OCI-LY1 (cell line): ENCODE measurements around the gene MGAT4B.

ENCODE experiments used
- EZH2 ChIP-seq: fragments of 200-600 bp; sonication (generic), shearing (Covaris generic); IDR thresholded peaks from 2 replicates; pipeline ENCODE4 v1.8.0; 2017; ENCODE audit warnings: borderline replicate concordance, mixed run types, mild to moderate bottlenecking, antibody characterized with exemption, low read length, moderate library complexity, mixed read lengths
- TF ChIP-seq, protein P1 (sequence below): fragments of 200-600 bp; sonication (generic), shearing (Covaris generic); IDR thresholded peaks from 2 replicates; pipeline ENCODE4 v1.5.1; 2017; ENCODE audit warnings: mild to moderate bottlenecking, antibody characterized with exemption, low read length, moderate library complexity, mixed read lengths

DNA sequence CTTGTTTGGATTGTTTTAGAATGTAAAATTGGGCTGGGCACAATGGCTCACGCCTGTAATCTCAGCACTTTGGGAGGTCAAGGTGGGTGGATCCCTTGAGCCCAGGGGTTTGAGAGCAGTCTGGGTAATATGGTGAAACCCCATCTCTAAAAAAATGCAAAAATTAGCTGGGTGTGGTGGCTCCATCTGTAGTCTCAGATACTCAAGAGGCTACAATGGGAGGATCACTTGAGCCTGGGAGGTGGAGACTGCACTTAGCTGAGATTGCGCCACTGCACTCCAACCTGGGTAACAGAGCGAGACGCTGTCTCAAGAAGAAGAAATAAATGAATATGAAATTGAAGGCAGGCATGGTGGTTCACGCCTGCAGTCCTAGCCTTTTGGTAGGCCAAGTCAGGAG lies 52.7 kb downstream of the MGAT4B start:
- TF ChIP-seq, protein P1, sequence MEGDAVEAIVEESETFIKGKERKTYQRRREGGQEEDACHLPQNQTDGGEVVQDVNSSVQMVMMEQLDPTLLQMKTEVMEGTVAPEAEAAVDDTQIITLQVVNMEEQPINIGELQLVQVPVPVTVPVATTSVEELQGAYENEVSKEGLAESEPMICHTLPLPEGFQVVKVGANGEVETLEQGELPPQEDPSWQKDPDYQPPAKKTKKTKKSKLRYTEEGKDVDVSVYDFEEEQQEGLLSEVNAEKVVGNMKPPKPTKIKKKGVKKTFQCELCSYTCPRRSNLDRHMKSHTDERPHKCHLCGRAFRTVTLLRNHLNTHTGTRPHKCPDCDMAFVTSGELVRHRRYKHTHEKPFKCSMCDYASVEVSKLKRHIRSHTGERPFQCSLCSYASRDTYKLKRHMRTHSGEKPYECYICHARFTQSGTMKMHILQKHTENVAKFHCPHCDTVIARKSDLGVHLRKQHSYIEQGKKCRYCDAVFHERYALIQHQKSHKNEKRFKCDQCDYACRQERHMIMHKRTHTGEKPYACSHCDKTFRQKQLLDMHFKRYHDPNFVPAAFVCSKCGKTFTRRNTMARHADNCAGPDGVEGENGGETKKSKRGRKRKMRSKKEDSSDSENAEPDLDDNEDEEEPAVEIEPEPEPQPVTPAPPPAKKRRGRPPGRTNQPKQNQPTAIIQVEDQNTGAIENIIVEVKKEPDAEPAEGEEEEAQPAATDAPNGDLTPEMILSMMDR = no peak
- TF ChIP-seq EZH2 = no peak
